ENCODE data around the gene OR52B2. TPM values are rescaled to one million over a fixed set of nuclear protein-coding genes. Genes with fewer than 3 reads are reported as not detected.

Gene OR52B2
- not detected in 5 replicates for total RNA-seq (2022; extraction: Qiagen RNA extraction)

DNA sequence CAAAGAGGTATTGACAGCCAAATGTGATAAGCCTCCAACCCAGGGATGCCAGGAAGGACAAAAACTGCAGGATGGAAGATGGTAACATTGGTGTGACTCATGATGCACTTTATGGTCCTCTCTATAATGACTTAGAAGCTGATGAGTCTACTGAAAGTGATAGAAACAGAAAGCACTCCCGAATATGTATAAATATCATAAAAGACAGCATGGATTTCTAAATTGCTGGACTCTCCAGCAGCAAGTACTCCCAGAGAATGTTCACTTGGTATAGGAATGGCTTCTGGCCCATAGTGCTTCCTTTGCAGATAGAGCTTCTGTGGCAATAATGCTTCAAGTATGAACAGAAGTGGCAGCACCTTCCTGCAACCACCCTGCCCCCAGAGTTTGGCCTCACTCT is at the start of gene OR52B2:
TSS of gene OR52B2 (minus strand) at position 101 of the 400 bp plus-strand sequence. CDS start at position 101, 0 bp downstream.

DNA sequence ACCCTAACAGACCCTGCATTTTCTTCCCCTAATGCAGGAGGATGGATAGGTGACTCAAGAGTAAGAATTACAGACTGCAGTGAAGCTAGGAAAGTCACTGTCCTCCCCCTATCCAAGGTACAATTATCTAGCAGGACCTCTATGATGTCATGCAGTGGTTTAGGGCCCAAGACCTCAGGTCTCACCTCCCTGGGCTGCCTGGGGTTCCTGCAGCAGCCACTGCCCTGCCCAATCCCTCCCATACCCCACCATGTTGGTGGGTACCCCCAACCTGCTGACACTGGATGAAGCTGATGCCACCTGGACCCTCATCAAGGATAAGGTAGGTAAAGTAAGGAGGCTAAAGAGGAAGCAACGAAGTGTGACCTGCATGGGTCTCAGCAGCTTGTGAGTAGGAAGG is 35.2 kb upstream of the OR52B2 start, which contains the start of gene C11orf42:
TSS of gene C11orf42 (plus strand) at position 192 of the 400 bp plus-strand sequence. CDS start at position 251, 59 bp downstream.

DNA sequence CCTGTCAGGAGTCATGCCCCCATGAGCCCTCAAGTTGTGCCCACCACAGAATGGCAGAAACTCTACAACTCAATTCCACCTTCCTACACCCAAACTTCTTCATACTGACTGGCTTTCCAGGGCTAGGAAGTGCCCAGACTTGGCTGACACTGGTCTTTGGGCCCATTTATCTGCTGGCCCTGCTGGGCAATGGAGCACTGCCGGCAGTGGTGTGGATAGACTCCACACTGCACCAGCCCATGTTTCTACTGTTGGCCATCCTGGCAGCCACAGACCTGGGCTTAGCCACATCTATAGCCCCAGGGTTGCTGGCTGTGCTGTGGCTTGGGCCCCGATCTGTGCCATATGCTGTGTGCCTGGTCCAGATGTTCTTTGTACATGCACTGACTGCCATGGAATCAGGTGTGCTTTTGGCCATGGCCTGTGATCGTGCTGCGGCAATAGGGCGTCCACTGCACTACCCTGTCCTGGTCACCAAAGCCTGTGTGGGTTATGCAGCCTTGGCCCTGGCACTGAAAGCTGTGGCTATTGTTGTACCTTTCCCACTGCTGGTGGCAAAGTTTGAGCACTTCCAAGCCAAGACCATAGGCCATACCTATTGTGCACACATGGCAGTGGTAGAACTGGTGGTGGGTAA is 29.2 kb upstream of the OR52B2 start, which contains the start of gene OR52W1:
TSS of gene OR52W1 (plus strand) at position 51 of the 637 bp plus-strand sequence. CDS start at position 51, 0 bp downstream.

Other genes with a start within 250 kb of the OR52B2 start
- not detected in 5 replicates for gene OR56A3, start 228.1 kb downstream of the OR52B2 start, total RNA-seq (2022; extraction: Qiagen RNA extraction)
- not detected in 5 replicates for gene OR56A5, start 201.8 kb downstream of the OR52B2 start, total RNA-seq (2022; extraction: Qiagen RNA extraction)
- not detected in 5 replicates for gene OR52L1, start 183.3 kb downstream of the OR52B2 start, total RNA-seq (2022; extraction: Qiagen RNA extraction)
- gene OR56A4, start 163.4 kb downstream of the OR52B2 start, total RNA-seq (2022; extraction: Qiagen RNA extraction): not detected in 5 replicates
- not detected in 5 replicates for gene OR56A1, start 139.6 kb downstream of the OR52B2 start, total RNA-seq (2022; extraction: Qiagen RNA extraction)
- gene OR56B4, start 62.6 kb downstream of the OR52B2 start, total RNA-seq (2022; extraction: Qiagen RNA extraction): not detected in 5 replicates
- not detected in 5 replicates for gene OR52W1, start 28.9 kb upstream of the OR52B2 start, total RNA-seq (2022; extraction: Qiagen RNA extraction)
- not detected in 5 replicates for gene C11orf42, start 35.2 kb upstream of the OR52B2 start, total RNA-seq (2022; extraction: Qiagen RNA extraction)
- 11.6 to 19.5 TPM (median 16.9 TPM) in 5 replicates for gene FHIP1B, start 64.3 kb upstream of the OR52B2 start, total RNA-seq (2022; extraction: Qiagen RNA extraction)
- gene CNGA4, start 68.8 kb upstream of the OR52B2 start, total RNA-seq (2022; extraction: Qiagen RNA extraction): 0.03 to 0.08 TPM (median 0.06 TPM) in 3 of 5 replicates, not detected in the others
- not detected in 5 replicates for gene CCKBR, start 89.5 kb upstream of the OR52B2 start, total RNA-seq (2022; extraction: Qiagen RNA extraction)
- gene CAVIN3, start 150.2 kb upstream of the OR52B2 start, total RNA-seq (2022; extraction: Qiagen RNA extraction): 25.5 to 34.4 TPM (median 26.7 TPM) in 5 replicates
- 8.9 to 11.8 TPM (median 10.5 TPM) in 5 replicates for gene SMPD1, start 220.1 kb upstream of the OR52B2 start, total RNA-seq (2022; extraction: Qiagen RNA extraction)
- 17.8 to 20.8 TPM (median 19.5 TPM) in 5 replicates for gene APBB1, start 248.8 kb upstream of the OR52B2 start, total RNA-seq (2022; extraction: Qiagen RNA extraction)